ENCODE measurements around the gene DYNLL1. TPM values are rescaled to one million over a fixed set of nuclear protein-coding genes. Genes with fewer than 3 reads are reported as not detected.
"Not testable (repeated sequence)": the region's sequence is repeated elsewhere in the genome, so short reads cannot be mapped to it uniquely, and the experiment has no call there.

The DYNLL1 gene
- 215 and 313 TPM in 2 replicates for total RNA-seq (2014; rRNA removed; shearing (Covaris generic))

GRCh38 chr12:120495731-120496412 lies at the start of gene DYNLL1:
Gene DYNLL1 (plus strand): TSS chr12:120496113. CDS start chr12:120496422, 309 bp downstream.
- peaks cover 6% of the 10 kb centered on the region for H3K36me3 ChIP-seq (replicated peaks; ENCODE audit: control insufficient read depth, insufficient read depth, low read length)
- peak; percentile 99 for DNase-seq
- peak within 1 kb of the TSS; percentile 90 for H3K4me3 ChIP-seq (ENCODE audit: insufficient read depth, low read depth, low read length)
- H3K27me3 ChIP-seq (ENCODE audit: control insufficient read depth, insufficient read depth, low read length), result no peaks in the 10 kb centered on the region

GRCh38 chr12:120446844-120447178 lies 49.1 kb upstream of the DYNLL1 start:
- peak overlapping the region; percentile 99 for H3K4me3 ChIP-seq (ENCODE audit: insufficient read depth, low read depth, low read length)

GRCh38 chr12:120447992-120448391 lies 47.9 kb upstream of the DYNLL1 start:
- H3K36me3 ChIP-seq (replicated peaks; ENCODE audit: control insufficient read depth, insufficient read depth, low read length), result peaks cover 14% of the 10 kb centered on the region
- no peak for DNase-seq
- H3K4me3 ChIP-seq (ENCODE audit: insufficient read depth, low read depth, low read length), result no peak overlapping the region

More at GRCh38 chr12:120446844-120447178, 49.1 kb upstream of the DYNLL1 start:
- H3K36me3 ChIP-seq (replicated peaks; ENCODE audit: control insufficient read depth, insufficient read depth, low read length), result peaks cover 12% of the 10 kb centered on the region
- not testable (repeated sequence) for DNase-seq; H3K27me3 ChIP-seq (ENCODE audit: control insufficient read depth, insufficient read depth, low read length)

GRCh38 chr12:120452524-120452923 lies 43.4 kb upstream of the DYNLL1 start:
- peaks cover 17% of the 10 kb centered on the region for H3K36me3 ChIP-seq (replicated peaks; ENCODE audit: control insufficient read depth, insufficient read depth, low read length)

More at GRCh38 chr12:120447992-120448391, 47.9 kb upstream of the DYNLL1 start:
- no peaks in the 10 kb centered on the region for H3K27me3 ChIP-seq (ENCODE audit: control insufficient read depth, insufficient read depth, low read length)

DNA sequence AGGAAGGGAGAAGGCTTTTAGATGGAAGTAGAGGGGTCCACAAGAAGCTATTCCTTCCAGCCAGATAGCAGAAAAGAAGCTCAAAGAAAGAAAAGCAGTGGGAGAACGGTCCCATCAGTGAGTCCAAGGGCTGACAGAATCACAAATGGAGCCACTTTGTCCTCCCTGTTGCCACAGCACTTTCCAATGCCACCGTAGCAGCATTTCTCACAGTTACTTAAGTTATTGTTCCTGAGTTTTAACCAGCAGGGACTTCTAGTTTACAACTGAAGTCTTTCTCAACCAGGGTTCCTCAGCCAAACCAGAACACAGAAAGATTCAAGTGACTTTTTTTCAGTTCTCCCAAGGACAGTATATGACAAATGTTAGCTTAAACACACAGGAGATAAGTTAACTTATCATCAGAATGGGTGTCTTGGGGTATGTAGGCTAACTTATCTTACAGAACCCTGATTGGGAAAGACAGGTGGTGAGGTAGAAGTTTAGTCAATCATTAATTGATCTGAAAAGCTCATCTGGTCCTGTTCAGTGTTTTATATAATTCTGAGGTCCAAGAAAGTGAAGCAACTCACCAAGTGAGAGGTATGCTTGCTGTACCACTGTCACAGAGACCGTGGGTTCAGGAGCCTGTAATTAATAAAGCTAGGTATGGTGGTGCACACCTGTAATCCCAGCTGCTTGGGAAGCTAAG lies 42.7 kb upstream of the DYNLL1 start:
- Histone ChIP-seq H3K4me3 (ENCODE audit: insufficient read depth, low read depth, low read length) (no peak overlapping the region), H3K36me3 (replicated peaks; ENCODE audit: control insufficient read depth, insufficient read depth, low read length) (peaks cover 16% of the 10 kb centered on the region), H3K27me3 (ENCODE audit: control insufficient read depth, insufficient read depth, low read length) (no peaks in the 10 kb centered on the region)
- DNase-seq, result no peak

More at GRCh38 chr12:120452524-120452923, 43.4 kb upstream of the DYNLL1 start:
- H3K4me3 ChIP-seq (ENCODE audit: insufficient read depth, low read depth, low read length); H3K27me3 ChIP-seq (ENCODE audit: control insufficient read depth, insufficient read depth, low read length); DNase-seq: not testable (repeated sequence)

DNA sequence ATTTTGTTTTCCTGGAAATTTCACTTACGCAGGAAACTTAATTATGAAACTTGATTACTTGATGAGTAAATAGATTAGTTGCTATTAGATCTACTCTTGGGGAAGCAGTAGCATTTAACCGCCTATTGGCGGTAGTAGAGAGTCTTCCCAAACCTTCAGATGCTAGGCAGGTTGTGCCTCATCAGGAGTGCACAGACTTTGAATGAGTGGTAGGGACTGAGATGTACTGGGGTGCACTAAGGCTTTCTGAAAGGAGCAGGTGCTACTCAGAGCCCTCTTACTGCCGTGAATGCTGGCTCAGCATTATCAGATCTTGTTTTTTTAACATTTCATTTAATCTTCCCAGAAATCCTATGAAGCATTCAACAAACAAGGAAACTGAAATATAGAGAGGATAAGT lies 41.9 kb upstream of the DYNLL1 start:
- Histone ChIP-seq H3K4me3 (ENCODE audit: insufficient read depth, low read depth, low read length) (no peak overlapping the region), H3K36me3 (replicated peaks; ENCODE audit: control insufficient read depth, insufficient read depth, low read length) (peaks cover 22% of the 10 kb centered on the region), H3K27me3 (ENCODE audit: control insufficient read depth, insufficient read depth, low read length) (no peaks in the 10 kb centered on the region)
- DNase-seq, result peak; percentile 74

DNA sequence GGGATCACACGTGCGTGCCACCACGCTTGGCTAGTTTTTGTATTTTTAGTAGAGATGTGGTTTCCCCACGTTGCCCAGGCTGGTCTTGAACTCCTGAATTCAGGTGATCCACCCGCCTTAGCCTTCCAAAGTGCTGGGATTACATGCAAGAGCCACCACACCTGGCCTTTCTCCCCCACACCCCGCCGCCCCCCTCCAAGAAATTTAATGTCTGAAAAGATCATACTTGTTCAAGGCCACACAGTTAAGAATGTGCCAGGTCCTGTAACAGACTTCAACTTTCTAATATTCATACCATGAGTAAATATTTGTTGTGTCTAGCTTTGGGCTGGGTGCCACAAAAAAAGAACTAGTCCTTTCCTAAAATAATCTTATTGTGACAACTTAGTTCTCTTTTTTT lies 40.6 kb upstream of the DYNLL1 start:
- Histone ChIP-seq H3K27me3 (ENCODE audit: control insufficient read depth, insufficient read depth, low read length) (no peaks in the 10 kb centered on the region), H3K4me3 (ENCODE audit: insufficient read depth, low read depth, low read length) (no peak overlapping the region), H3K36me3 (replicated peaks; ENCODE audit: control insufficient read depth, insufficient read depth, low read length) (peaks cover 29% of the 10 kb centered on the region)
- no peak for DNase-seq

DNA sequence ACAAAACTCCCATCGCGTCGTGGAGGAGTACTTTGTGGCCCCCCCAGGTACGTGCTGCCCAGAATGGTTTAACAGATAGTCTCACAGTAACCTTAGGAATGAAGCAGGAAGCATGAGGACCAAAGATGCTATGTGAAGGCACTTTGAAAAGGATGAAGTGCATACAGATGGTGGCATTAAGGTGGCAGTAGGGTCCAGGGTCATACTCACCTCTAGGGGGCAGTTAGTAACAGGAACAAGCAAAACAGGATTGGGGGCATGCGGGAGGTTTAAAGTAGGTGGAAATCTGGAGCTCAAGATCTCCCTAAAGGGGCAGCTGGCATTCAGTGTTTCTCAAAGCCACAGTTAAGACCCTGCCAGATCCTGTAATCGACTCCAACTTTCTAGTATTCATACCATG lies 38.8 kb upstream of the DYNLL1 start:
- Histone ChIP-seq H3K36me3 (replicated peaks; ENCODE audit: control insufficient read depth, insufficient read depth, low read length) (peaks cover 38% of the 10 kb centered on the region), H3K27me3 (ENCODE audit: control insufficient read depth, insufficient read depth, low read length) (no peaks in the 10 kb centered on the region), H3K4me3 (ENCODE audit: insufficient read depth, low read depth, low read length) (no peak overlapping the region)
- DNase-seq, result peak; percentile 84

GRCh38 chr12:120460157-120460556 lies 35.8 kb upstream of the DYNLL1 start:
- H3K36me3 ChIP-seq (replicated peaks; ENCODE audit: control insufficient read depth, insufficient read depth, low read length), result peaks cover 59% of the 10 kb centered on the region
- DNase-seq, result no peak

GRCh38 chr12:120462099-120462640 lies 33.7 kb upstream of the DYNLL1 start:
- H3K36me3 ChIP-seq (replicated peaks; ENCODE audit: control insufficient read depth, insufficient read depth, low read length), result peaks cover 60% of the 10 kb centered on the region
- DNase-seq, result no peak
- H3K27me3 ChIP-seq (ENCODE audit: control insufficient read depth, insufficient read depth, low read length), result no peaks in the 10 kb centered on the region
- no peak overlapping the region for H3K4me3 ChIP-seq (ENCODE audit: insufficient read depth, low read depth, low read length)

More at GRCh38 chr12:120460157-120460556, 35.8 kb upstream of the DYNLL1 start:
- H3K27me3 ChIP-seq (ENCODE audit: control insufficient read depth, insufficient read depth, low read length), result no peaks in the 10 kb centered on the region
- H3K4me3 ChIP-seq (ENCODE audit: insufficient read depth, low read depth, low read length), result no peak overlapping the region

GRCh38 chr12:120463712-120464111 lies 32.2 kb upstream of the DYNLL1 start:
- H3K4me3 ChIP-seq (ENCODE audit: insufficient read depth, low read depth, low read length), result no peak overlapping the region
- no peak for DNase-seq
- H3K27me3 ChIP-seq (ENCODE audit: control insufficient read depth, insufficient read depth, low read length), result no peaks in the 10 kb centered on the region
- H3K36me3 ChIP-seq (replicated peaks; ENCODE audit: control insufficient read depth, insufficient read depth, low read length), result peaks cover 52% of the 10 kb centered on the region

DNA sequence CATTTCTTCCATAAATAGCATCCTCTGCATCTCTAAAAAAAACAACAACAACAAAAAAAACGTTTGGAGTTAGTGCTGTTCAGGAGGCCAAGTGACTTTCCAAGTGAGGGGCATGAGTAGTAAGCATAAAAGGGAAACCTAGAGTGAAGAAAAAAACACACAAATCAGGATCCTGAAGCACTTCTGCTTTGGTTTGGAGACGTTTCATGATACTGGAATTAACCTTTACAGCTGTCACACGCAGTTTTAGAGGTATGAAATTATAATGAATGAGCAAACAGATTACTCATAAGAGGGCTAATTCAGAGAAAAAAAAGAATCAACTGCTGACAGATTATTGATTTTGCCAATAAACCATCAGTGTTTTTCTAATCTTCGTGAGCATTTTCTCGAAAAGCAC lies 30.2 kb upstream of the DYNLL1 start:
- Histone ChIP-seq H3K36me3 (replicated peaks; ENCODE audit: control insufficient read depth, insufficient read depth, low read length) (peaks cover 42% of the 10 kb centered on the region), H3K4me3 (ENCODE audit: insufficient read depth, low read depth, low read length) (no peak overlapping the region), H3K27me3 (ENCODE audit: control insufficient read depth, insufficient read depth, low read length) (no peaks in the 10 kb centered on the region)
- no peak for DNase-seq

DNA sequence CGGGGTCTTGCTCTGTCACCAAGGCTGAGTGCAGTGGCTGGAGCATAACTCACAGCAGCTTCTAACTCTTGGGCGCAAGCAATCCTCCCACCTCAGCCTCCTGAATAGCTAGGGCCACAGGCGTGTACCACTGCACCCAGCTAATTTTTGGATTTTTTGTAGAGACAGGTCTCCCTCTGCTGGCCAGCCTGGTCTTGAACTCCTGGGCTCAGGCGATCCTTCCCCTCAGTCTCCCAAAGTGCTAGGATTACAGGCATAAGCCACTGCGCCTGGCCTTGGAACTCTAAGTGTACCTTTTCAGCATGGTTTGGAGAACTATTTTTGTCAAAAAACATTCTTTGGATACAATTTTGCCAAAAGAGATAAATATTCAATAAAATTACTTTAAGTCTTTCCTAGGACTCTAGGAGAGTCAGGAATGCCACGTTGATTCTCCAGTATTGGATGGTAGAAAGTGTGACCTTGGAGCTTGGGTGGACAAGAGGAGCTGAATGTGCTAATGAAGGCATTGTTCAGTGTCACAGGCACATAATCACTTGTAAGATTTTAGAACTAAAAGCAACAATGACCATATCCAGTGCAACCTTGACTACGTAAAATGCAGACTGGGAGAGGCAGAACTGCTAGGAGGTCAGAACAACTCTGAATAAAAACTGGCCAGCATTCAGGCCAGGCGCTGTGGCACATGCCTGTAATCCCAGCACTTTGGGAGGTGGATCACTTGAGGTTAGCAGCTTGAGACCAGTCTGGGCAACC lies 29.2 kb upstream of the DYNLL1 start:
- Histone ChIP-seq H3K27me3 (ENCODE audit: control insufficient read depth, insufficient read depth, low read length) (no peaks in the 10 kb centered on the region), H3K4me3 (ENCODE audit: insufficient read depth, low read depth, low read length) (no peak overlapping the region), H3K36me3 (replicated peaks; ENCODE audit: control insufficient read depth, insufficient read depth, low read length) (peaks cover 36% of the 10 kb centered on the region)
- no peak for DNase-seq

DNA sequence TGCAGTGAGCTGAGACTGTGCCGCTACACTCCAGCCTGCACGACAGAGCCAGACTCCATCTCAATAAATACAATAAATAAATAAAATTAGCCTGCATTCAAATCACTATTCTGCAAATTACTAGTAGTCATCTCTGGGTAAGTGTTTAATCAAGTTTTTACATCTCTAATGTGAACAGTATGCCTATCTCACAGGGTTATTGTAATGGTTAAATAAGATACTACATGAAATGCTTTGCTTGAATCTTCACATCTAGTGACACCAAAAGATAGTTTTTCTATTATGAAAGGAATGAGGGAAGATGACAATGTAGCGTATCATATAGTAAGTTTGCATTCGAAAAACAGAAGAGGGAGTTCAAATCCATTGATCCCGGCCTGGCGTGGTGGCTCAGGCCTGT lies 28.5 kb upstream of the DYNLL1 start:
- Histone ChIP-seq H3K36me3 (replicated peaks; ENCODE audit: control insufficient read depth, insufficient read depth, low read length) (peaks cover 30% of the 10 kb centered on the region), H3K27me3 (ENCODE audit: control insufficient read depth, insufficient read depth, low read length) (no peaks in the 10 kb centered on the region), H3K4me3 (ENCODE audit: insufficient read depth, low read depth, low read length) (no peak overlapping the region)
- no peak for DNase-seq

All from H7 (cell line).